CD4-positive, alpha-beta T cell treated with Interleukin-6 at 100 ng/mL for 8 hours (primary cell): Measurements from ENCODE around the gene IRF2BPL.
A peak's percentile ranks its signal among the peaks of the same experiment; 100 is the strongest.
"Not testable (repeated sequence)": the region's sequence is repeated elsewhere in the genome, so short reads cannot be mapped to it uniquely, and the experiment has no call there.

Experiments used
- DNase-seq: peaks from one replicate; pipeline ENCODE4 v3.0.0-alpha.2; 2020; ENCODE audit warnings: mixed read lengths, low spot score

IRF2BPL gene

DNA sequence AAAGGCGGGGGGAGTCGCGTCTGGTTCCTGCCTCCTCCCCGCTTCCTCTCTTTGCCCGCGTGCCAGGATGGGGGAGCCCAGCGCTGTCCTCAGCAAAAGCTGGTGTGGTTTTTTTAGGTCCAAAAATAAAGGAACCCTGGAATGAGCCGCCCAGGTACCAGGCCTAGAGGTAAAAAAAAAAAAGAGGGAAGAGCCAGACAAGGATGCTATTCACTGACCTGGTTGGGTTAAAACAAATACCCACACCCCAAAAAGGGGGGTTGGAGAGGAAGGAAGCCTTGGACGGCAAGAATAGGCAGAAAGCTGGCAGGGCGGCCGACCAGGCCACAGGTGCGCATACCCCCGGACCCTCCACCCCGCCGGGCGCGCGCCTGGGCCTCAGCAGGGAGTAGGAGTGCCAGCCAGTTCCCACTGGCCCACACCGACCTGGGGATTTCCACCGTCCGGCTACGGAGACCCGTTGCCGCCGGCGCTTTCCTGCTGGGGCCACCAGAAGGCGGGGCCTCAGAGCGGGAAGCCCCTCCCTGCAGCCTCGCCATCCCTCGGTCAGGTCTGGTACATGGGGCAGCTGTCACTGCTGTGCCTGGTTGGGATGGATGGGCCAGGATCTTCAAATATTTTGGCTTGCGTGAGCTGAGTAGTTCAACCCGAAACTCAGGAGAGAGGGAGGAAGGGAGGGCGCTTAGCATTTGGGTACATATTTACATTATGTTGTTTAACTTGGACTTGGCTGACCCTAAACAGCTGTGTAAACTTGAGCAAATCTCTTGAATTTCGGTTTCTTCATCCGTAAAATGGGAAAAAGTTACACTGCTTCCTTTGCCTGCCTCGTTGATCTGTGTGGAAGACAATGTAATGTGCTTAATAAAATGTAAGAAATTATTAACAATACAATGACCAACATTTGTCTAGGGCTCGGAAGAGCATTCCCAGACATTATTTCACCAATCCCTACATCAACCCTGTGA is 5.4 kb upstream of the IRF2BPL start:
- peak; percentile 66 for DNase-seq

DNA sequence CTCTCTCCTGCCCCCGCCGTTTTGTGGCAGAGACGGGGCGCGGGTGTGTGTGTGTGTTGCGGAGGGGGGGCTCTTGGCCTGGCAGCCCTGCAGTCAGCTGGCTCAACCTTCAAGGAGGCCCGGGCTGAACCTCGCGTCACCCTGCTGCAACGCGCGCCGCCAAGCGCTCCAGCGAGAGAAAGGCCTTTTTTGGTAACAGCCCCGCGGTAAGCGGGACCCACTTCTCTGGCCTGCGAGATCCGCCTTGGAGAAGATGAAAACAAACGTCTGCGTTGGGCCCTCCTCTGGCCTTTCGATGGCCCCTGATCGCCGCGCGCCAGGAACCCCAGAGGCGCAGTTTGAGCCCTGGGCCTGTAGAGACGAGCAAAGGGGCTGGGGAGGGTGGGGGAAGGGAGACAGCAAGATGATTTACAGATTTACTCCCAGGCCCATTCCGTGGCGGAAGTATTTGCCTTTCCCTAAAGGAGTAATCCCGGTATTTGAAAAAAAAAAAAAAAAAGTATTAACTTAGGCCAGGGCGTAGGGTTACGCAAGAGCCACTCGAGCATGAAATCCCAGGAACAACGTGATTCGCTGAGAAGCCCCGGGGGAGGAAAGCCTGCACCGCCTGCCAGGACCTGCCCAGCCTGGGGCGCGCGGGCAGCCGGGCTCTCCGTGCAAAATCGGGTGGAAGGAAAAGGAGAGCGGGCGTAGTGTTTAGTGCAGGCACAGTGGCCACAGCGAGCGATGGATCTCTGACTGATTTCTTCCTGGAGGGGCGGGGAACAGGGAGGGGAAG is 4.5 kb upstream of the IRF2BPL start:
- peak; percentile 77 for DNase-seq

DNA sequence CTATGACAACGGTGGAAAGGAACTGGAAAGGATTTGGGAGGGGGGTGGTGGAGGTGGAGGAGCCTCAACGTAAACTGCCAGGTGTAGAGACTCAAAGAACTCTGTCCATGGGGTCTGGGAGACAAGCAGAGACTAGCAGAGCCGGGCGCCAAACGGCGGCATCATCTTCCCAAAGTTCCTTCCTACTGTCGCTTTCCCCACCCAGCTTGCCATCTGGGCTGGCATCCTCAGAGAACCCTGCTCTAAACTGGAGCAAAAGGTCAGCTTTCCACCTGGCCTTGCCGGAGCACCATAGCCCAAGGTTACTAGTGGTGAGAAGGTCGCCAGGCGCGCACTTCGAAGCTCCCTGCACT is 4.0 kb upstream of the IRF2BPL start:
- no peak for DNase-seq

DNA sequence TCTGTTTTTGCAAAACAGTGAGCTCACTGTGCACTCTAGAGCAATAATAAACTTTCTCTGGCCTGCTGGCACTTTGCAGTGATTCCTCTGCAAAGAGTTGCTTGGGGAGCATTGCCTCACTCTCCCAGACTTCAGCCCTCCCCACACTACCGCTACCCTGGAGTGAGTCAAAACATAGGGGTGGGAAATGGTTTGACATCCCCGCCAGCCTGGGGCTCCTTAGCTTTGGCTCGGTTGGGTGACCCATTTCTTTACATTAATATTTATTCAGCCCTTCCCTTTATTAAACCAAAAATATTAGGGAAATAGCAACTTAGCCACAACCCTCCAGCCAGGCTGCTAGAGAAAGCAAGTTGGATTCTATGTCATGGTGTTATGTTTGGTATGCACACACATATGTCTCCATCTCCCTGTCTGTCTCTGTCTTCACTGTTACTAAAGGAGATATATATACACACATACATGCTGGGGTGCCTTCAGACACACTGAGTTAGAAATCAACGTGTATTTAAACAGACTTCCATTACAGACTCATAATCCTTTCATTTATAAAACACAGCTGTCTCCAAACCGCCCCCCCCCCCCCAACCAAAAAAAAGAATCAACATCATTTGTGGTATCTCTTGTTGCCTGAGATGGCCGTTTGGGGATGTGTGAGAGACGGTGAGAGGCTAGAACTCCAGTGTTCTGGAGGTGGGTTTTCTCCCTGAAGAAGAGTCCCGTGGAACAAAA is 3.4 kb upstream of the IRF2BPL start:
- DNase-seq, result no peak

DNA sequence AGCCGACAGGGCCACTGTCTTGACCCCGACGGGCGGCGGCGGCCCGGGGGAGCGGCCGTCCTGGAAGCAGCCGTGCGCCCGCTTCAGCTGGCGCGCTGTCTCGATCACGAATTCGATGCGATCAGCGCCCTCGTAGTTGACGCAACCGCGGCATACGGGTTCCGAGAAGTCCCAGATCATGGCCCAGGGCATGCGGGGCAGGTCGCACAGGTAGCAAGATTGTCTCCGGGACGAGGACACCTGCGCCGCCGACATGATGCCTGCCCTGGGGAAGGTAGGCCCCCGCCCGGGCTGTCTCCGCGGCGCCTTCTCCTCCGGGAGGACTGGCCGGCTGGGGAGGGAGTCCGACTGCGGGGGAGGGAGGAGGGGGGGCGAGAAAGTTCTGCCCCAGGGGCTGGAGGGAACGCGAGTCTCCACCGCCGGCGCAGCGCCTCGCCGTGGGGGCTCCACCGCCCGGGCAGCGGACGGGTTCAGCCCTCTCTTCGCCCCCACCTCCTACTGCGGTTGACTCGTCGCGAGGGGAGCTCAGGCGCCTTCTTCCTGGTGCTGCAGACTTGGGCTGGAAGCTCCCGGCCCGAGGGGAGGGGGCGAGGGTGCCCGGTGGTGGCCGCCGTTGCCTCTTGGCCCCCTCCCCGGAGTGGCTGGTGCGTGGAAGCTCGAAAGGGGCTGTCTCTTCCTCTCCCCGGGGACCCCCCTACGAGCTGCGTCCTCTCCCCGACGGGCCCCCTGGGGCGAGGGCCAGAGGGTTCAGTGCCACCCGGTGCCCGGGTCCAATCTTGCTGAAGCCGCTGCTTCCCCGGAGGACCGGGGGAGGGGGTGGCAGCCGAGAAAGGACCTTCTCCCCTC is 747 bp downstream of the IRF2BPL start:
- DNase-seq, result peak; percentile 64

DNA sequence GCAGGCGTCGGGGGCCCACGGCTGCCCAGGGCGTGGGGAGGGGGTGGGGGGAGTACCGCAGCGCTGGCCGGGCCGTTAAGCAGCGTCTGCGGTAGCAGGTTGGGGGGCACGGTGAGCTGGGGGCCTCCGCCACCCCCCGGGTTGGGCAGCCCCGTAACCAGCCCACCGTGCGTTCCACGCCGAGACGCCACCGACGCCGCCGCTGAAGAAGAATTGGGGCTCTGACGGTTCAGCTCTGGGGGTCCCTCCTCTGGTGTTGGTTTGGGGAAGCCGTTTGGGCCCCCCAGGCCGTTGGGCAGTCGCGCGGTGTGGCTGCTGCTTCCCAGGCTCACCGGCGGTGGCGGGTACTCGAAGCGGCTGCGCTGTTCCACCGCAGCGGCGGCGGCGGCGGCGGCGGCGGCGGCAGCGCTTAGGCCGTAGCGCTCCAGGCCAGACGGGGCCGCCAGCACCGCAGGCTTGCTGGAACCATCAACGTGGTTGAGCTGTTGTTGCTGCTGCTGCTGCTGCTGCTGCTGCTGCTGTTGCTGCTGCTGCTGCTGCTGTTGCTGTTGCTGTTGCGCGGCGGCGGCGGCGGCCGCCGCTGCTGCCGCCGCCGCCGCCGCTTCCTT is 1.5 kb downstream of the IRF2BPL start:
- DNase-seq, result peak; percentile 49

- DNase-seq, result no peak
These were observed 2.2 kb downstream of the IRF2BPL start for GRCh38 chr14:77026166-77026929.

GRCh38 chr14:77025744-77026165 is 2.8 kb downstream of the IRF2BPL start:
- no peak for DNase-seq

DNA sequence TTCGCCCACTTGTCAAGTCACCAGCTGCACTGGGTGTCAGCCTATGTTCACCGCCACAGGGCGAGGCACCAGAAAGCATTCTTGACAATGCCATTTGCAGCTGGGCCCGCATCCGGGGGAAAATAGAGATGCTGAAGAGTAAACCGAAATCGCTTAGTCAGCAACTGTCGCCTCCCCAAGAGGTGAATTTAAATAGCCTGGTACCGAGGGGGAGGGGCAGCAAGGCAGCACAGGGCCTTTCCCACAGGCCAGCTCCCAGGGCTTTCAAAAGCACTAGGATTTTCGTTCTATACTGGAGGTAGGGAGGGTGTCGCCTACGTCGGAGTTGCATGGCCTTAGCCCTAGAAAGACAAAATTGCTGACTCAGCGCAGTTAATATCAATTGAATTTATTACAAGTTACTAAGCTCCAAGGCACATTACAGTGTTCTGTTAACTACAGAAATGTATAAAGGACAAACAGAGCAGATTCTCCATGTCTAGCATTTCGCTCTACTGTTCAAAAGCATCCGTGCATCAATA is 4.3 kb downstream of the IRF2BPL start:
- peak; percentile 73 for DNase-seq

DNA sequence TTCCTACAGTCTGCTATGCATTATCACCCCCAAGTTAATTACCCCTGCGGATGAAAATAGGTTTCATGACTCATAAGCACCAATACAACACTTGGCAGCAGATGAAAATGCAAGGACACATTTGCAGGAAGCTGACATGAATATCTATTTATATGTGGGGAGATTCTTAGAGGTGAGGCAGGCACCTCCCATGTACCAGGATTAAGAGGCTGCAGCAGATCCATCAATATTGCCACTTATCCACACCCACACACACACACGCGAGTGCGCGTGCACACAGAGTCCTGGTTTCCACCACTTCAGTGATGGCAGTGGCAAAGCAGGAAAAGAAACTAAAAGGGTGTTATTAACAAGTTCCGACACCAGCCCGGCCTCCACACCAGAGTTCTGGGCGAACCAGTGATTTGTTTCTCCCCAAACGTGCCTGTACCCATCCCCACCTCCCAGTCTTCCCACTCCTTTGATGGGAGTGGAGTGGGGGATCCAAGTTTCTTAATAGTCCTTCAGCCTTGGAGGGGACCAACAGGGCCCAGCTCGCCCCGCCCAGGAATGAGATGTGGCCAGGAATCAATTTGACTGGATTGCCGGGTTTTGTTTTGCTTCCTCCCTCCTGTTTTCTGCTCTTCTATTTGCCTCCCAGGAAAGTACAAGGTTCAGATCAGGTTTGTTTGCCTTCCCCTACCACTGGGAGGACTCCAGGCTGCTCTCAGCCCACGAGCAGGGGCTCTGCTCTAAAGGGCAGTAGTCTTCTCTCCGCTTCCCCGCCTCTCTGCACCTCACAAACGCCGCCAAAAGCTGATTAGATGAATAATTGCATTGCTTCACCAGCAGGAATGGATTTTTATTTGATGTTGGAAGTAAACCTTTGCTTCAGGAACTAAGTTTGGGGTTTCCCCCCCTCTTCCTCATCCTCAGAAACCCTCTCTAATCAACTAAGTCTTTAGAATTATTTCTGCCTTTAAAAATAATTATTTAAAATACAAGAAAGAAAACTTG is 5.2 kb downstream of the IRF2BPL start:
- no peak for DNase-seq

DNA sequence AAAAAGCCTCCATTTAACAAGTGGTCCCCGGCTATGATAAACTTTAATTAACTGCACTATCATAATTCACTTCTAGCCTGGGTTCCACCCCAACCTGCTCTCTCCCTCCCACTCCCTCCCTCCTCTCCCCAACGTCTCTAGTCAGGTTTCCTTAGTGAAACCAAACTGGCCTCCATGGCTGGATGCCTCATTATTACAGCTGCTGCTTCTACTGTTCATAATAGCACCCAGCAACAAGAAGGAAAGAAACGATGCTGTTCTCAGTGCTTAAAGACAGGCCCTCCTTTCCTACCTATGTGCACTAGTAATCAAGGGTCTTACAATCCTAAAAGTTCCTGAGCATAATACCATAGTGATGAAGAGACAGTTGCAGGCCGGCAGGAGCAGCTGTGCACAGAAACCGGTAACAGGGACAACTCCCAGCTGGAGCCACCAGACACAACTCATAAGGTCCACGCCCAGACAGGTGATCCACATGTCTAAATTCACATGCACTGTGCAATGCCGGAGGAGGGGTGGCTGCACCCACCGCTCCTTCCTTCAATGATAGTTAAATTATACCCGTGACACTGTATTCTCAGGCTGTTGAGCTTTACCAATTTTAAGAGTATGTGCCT is 6.2 kb downstream of the IRF2BPL start:
- DNase-seq, result no peak

- DNase-seq, result not testable (repeated sequence)
These were observed 7.1 kb downstream of the IRF2BPL start for GRCh38 chr14:77021424-77021823.

GRCh38 chr14:77018785-77019184 is 9.7 kb downstream of the IRF2BPL start:
- no peak for DNase-seq

DNA sequence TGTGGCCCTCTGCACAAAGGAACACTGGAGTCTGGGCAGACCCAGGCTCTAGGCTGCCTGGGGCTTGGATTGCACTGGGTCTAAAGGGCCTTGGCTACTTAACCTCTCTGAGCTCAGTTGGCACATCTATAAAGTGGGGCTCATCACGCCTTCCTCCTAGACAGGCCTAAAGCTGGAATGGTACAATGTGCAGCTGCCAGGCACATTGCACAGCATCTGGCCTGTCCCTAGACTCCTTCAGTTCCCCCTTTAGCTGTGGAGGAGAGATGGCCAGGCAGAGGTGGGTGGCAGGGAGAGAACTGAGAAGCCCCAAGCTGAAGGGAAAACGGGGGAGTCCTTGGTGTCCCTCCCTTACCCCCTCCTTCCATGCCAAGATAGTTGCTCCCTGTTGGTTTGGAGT is 10.8 kb downstream of the IRF2BPL start:
- no peak for DNase-seq

- DNase-seq, result no peak
These were observed 13.8 kb downstream of the IRF2BPL start for GRCh38 chr14:77014734-77015133.

DNA sequence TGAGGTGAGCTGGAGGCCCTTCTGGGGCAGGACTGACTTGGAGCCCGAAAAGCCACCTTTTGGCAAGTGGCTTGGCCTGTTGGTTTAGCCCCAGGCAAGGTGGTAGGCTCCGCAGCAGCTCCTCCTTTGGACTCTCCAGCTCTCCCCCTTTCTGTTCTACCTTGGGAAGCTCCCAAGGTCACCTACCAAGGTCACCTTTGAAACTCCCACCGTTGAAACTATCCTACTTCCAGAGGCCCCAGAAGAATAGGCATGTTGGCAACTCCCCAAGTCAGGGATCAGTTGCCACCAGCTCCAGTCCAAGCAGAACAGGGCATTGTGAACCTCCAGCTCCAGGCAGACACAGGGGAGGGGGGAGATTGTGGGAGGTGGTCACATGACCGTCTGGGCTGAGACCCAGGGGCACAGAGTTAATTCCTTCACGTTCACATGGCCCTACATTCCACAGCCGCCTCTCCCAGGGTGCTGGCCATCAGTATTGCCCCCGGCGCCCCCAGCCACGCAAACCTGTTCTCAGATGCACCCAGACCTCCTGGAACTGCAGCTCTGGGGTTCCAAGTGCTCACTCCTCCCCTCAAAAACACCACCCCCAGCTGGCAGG is 14.4 kb downstream of the IRF2BPL start:
- no peak for DNase-seq

DNA sequence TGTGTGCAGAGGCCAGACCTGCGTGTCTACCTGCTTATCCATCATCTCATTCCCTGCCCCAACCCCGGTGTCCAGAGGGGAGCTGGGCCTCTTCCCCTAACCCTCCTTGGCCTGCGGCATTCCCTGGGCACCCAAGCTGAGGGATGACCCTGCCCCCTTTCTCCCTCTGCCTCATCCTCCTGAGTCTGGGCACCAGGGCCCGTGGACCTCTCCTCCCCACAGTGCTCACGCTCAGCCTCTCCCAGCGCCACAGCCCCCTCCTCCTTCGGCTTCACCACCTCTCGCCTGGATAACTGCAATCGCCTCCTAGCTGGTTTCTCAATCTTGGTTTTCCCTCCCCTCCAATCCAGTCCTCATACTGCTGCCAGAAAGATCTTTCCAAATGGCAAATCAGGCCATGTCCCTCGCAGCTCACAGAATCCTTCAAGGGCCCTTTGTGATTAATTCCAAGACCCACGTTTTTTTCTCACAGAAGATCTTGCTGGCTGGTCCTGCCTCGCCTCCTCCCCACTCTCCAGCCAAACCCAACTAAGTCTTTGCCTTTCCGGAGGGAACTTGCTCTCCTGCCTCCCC is 16.2 kb downstream of the IRF2BPL start:
- no peak for DNase-seq

DNA sequence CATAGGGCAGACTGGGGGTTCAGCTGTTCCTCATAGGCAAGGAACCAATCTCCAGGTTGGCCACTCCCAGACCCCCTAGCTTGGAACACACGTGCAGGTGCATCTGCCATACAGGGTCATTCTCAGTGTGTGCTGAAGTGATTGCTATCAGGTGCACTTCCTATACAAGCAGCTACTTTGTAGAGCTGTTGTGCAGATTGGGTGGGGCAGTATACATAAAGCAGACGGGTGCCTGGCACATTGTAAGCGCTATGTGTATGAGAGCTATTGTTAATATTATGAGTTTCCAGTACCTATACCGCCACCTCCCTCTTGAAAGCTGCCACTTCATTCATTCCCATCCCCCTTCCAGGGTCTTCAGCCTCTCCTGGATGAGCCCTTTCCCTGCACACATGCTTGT is 17.3 kb downstream of the IRF2BPL start:
- peak; percentile 14 for DNase-seq
